ENCODE measurements around the gene LIPA.

Gene LIPA

GRCh38 chr10:89280508-89280907 lies 28.9 kb upstream of the LIPA start:
- no peak for FAIRE-seq
- DNase-seq (ENCODE audit: insufficient read length, low spot score), result no peak

DNA sequence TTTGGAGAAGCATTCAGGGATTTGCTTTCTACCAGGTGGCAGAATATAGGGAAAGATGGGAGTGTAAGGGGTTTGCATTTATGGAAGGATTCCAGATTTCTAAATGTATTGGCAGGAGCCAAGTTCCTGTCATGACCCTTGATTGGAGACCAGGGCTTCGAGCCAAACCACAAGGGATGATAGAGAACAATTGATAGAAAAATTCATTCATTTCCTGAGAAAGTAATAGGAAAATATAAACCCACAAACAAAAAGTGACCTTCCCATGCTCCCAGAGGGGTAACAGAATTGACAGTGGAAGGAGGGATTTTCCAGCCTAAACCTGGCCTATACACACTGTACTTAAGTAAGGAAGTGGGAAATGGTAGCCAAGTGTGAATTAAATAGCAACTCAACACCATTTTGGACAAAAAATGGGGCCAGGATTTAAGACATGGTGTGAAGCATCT lies 27.9 kb upstream of the LIPA start:
- peak; percentile 94 for FAIRE-seq
- no peak for DNase-seq (ENCODE audit: insufficient read length, low spot score)
- no peak for TF ChIP-seq POLR2A (IDR thresholded peaks at IDR 0.05; ENCODE audit: low read depth, low read length)

More at GRCh38 chr10:89280508-89280907, 28.9 kb upstream of the LIPA start:
- no peak for TF ChIP-seq POLR2A (IDR thresholded peaks at IDR 0.05; ENCODE audit: low read depth, low read length)

DNA sequence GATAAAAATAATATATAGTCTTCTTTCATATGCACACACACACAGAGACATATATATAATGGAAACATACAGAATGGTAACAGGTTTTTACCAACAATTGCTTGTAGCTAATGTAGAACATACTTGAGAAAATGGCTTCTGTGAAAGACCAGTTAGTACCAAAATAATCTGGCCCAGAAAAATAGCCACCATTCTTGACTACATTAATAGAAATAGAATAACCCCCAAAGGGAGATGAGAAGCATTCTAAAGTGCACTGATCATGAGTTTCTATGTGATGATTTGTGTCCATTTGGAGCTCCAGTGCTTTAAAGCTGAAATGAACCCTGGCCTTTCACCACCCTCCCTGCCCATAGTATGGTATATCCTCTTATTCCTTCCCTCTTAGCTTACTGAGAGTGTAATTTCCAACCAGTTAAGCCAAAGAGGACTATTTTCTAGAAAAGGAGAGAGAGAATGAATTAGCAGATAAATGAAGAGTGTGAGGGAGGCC lies 27.4 kb upstream of the LIPA start:
- DNase-seq (ENCODE audit: insufficient read length, low spot score) (no peak), FAIRE-seq (no peak)
- TF ChIP-seq POLR2A (IDR thresholded peaks at IDR 0.05; ENCODE audit: low read depth, low read length), result no peak

- FAIRE-seq (peak; percentile 99), DNase-seq (ENCODE audit: insufficient read length, low spot score) (peak; percentile 57)
- no peak for TF ChIP-seq POLR2A (IDR thresholded peaks at IDR 0.05; ENCODE audit: low read depth, low read length)
These were observed 26.5 kb upstream of the LIPA start for GRCh38 chr10:89278034-89278535.

DNA sequence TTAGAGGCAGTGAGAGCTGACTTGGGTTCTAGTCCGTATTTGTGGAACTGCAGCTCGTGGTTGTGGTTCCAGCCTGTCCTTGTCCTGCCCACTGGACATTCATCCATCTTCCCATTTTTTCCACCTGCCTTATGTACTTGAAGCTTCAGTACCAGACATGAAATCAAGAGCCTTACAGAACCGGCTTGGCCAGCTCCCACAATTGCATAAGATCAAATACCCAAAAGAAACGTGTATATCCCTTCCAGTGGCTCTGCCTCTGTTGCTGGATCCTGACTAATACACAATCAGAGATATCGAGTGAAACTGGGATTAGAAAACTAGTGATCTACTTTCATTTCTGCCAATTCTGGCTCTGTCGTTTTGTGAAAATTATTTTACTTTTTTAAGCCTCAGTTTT lies 23.8 kb upstream of the LIPA start:
- no peak for TF ChIP-seq POLR2A (IDR thresholded peaks at IDR 0.05; ENCODE audit: low read depth, low read length)
- DNase-seq (ENCODE audit: insufficient read length, low spot score) (no peak), FAIRE-seq (no peak)

DNA sequence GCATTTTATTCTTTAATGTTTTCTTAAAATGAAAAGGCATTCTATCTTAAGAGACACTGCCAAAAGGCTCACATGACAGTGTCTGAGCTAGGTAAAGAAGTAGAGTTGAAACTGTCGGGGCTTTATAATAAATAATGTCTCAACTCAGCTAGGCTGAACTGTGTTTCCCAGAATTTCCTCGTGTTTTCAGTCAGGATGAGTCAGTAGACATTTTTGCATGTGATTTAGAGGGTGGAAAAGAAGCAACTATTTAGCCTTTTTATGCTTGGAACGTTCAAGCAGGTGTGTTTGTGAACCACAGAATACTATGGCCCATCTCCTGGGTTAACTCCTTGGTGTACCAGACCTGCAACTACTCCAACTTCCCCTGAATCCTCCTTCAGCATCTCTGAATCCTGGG lies 23.4 kb upstream of the LIPA start:
- FAIRE-seq (peak; percentile 23), DNase-seq (ENCODE audit: insufficient read length, low spot score) (no peak)
- TF ChIP-seq POLR2A (IDR thresholded peaks at IDR 0.05; ENCODE audit: low read depth, low read length), result no peak

DNA sequence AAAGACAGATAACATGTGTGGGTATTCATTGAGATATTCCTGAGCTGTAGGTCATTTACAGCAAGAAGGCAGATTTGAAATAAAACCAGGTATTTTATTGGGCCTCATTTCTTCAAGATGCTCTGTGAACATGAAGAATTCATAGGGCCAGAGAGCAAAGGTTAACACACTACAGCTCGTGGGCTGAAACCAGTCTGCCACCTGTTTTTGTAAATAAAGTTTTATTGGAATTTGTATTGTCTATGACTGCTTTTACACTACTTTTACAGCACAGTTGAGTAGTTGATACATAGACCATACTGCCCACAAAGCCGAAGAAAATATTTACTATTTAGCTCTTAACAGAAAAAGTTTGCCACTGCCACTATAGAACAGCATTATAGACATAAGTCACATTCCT lies 22.1 kb upstream of the LIPA start:
- no peak for DNase-seq (ENCODE audit: insufficient read length, low spot score)
- no peak for FAIRE-seq
- TF ChIP-seq POLR2A (IDR thresholded peaks at IDR 0.05; ENCODE audit: low read depth, low read length), result no peak

- DNase-seq (ENCODE audit: insufficient read length, low spot score) (no peak), FAIRE-seq (no peak)
- no peak for TF ChIP-seq POLR2A (IDR thresholded peaks at IDR 0.05; ENCODE audit: low read depth, low read length)
These were observed 20.0 kb upstream of the LIPA start for GRCh38 chr10:89271532-89271931.

DNA sequence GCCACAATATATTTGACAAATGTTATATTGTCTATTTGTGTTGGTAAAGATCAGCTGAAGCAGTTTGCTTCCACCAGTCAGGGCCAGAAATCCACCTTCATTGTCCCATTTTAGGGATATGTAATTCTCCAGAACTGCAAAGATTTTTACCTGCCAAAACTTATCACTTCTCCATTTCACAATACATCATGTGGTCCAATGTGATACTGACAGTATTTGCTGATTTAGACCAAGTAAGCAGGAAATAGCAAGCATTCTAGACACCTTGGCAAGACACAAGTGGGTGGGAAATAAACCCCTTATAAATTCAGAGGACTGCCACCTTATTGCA lies 18.5 kb upstream of the LIPA start:
- no peak for FAIRE-seq

DNA sequence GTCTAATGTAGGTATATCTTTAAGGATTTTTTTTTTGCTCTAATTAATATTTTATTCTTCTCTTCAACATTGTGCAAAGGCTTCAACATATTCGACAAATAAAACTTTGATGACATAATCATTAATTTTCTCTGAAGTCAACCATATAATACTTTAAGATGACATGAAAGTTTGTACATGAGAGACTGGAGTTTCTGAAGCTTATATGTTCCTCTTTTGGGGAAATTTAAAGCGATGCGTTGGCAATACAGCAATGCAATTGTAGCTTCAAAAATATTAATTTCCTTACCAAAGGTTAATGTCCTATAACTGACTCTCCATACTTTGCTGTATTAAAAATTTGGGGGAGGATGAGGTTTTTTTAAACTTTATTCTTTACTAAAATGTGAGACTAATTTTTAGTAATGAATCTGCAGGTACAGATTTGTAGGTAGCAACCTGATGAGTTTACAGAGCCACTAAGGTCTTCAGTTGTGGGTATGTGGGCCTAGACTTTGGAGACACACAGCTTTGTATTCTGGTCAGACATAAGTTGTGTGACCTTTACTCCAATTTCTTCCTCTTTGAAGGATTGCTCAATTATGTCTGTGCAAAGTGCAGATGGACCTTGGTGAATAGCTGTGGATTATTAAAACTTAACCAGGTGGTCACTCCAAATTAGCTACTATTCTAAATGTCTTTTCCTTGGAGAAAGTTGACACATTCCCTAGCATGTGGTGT lies 18.0 kb upstream of the LIPA start:
- TF ChIP-seq POLR2A (IDR thresholded peaks at IDR 0.05; ENCODE audit: low read depth, low read length), result no peak
- FAIRE-seq (no peak), DNase-seq (ENCODE audit: insufficient read length, low spot score) (no peak)

More for the DNA sequence above, 18.5 kb upstream of the LIPA start:
- no peak for DNase-seq (ENCODE audit: insufficient read length, low spot score)
- no peak for TF ChIP-seq POLR2A (IDR thresholded peaks at IDR 0.05; ENCODE audit: low read depth, low read length)

- DNase-seq (ENCODE audit: insufficient read length, low spot score), result no peak
- no peak for TF ChIP-seq POLR2A (IDR thresholded peaks at IDR 0.05; ENCODE audit: low read depth, low read length)
- FAIRE-seq, result no peak
These were observed 15.3 kb upstream of the LIPA start for GRCh38 chr10:89266721-89267453.

DNA sequence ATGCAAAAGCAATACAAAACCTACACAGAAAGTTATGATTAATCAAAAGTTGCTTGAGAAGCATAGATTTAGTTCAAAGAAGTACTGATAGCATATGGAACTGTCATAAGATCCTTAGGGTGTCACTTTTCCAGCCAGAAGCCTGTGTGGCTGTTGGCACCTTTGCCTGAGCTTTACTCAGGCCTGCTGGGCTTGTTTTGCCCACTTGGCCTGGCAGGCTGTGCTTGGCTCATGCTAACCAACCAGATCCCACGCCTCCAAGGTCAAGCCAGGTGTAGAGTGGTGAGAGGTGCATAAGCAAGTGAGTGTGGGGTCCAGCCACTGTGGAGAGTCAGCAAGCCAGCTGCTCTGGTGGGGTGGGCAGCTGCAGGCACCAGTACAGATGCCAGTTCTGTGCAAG lies 12.0 kb upstream of the LIPA start:
- TF ChIP-seq POLR2A (IDR thresholded peaks at IDR 0.05; ENCODE audit: low read depth, low read length), result no peak
- DNase-seq (ENCODE audit: insufficient read length, low spot score) (no peak), FAIRE-seq (no peak)

DNA sequence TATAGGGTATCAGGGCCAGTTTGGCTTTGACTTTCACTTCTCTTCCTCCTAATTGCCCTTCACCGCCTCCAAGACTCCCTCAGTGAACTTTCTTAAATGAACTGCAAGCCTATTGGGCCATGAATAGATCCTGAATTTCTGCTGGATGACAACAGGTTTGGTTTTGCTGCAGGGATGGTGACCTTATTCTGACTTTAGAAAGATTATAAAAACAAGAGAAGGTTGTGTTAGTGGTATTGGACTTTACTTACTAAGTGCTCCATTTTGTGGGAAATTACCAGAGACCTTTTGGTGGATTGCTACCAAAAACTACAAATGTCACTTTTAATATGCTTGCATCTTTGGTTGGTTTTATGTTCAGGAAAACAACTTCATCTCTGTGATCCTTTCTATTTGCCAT lies 11.5 kb upstream of the LIPA start:
- DNase-seq (ENCODE audit: insufficient read length, low spot score) (no peak), FAIRE-seq (no peak)
- no peak for TF ChIP-seq POLR2A (IDR thresholded peaks at IDR 0.05; ENCODE audit: low read depth, low read length)

- DNase-seq (ENCODE audit: insufficient read length, low spot score) (no peak), FAIRE-seq (peak; percentile 79)
- no peak for TF ChIP-seq POLR2A (IDR thresholded peaks at IDR 0.05; ENCODE audit: low read depth, low read length)
These were observed 10.8 kb upstream of the LIPA start for GRCh38 chr10:89262086-89263051.

Data from H54 (cell line).